HG03571 (cell line): ENCODE measurements around the gene PEAK1.
"Not testable (repeated sequence)": the region's sequence is repeated elsewhere in the genome, so short reads cannot be mapped to it uniquely, and the experiment has no call there.

Experiments
- ATAC-seq: cut with Tn5 transposase; IDR thresholded peaks from one replicate; pipeline ENCODE4 v1.9.1; 2021; ENCODE audit not compliant: unreplicated experiment

Gene PEAK1

DNA sequence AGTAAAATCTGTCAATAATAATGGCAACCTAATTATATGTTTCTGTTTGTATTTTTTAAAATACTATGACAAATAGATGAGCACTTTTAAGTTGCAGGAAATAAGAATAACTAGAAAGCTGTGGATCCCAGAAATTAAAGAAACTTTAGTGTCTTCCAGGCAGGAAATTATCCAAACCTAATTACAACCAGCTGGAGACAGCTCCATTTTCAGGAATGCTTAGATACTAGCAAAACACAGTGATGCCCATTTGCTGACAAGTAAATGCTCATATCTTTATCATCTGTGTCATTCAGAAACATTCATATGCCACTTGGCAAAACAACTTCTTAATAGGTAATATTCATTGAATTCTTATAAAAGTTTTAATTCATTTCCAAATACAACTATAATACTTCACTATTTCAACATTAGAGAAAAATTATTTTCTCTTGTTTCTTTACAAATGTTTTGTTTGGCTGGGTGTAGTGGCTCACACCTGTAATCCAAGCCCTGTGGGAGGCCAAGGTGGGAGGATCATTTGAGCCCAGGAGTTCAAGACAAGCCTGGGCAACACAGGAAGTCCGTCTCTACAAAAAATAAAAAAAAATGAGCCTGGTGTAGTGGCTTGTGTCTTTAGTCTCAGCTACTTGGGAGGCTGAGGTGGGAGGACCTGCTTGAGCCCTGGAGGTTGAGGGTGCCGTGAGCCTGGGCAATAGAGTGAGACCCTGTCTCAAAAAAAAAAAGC is 179.9 kb downstream of the PEAK1 start:
- ATAC-seq = no peak

DNA sequence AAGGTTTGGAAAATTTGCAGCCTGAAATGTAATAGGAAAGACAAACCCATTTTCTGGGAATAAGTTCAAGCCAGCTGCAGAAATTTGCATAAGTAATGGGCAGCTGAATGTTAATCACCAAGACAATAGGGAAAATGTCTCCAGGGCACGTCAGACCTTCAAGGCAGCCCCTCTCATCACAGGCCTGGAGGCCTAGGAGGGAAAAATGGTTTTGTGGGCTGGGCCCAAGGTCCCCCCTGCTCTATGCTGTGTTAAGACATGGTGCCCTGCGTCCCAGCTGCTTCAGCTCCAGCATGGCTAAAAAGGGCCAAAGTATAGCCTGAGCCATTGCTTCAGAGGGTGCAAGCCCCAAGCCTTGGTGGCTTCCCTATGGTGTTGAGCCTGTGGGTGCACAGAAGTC is 184.3 kb downstream of the PEAK1 start:
- no peak for ATAC-seq

- ATAC-seq = no peak
These were observed 191.1 kb downstream of the PEAK1 start for GRCh38 chr15:77228828-77229227.

DNA sequence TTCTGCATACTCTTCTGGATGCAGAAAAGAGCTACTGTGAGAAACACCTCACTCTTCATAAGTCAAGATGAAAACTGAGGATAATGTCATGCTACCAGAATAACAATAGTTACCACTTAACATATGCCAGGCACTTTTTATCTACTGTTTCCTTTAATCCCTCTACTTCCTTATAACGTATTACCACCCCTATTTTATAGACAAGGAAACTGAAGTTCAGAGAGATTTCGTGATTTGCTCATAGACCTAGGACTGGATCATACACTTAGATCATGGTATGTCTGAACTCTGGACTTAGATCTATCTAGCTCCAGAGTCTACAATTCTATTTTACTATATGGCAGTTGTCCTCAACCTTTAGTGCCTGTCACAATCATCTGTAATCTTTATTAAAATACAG is 193.3 kb downstream of the PEAK1 start:
- no peak for ATAC-seq

- no peak for ATAC-seq
These were observed 194.3 kb downstream of the PEAK1 start for GRCh38 chr15:77225646-77226045.

DNA sequence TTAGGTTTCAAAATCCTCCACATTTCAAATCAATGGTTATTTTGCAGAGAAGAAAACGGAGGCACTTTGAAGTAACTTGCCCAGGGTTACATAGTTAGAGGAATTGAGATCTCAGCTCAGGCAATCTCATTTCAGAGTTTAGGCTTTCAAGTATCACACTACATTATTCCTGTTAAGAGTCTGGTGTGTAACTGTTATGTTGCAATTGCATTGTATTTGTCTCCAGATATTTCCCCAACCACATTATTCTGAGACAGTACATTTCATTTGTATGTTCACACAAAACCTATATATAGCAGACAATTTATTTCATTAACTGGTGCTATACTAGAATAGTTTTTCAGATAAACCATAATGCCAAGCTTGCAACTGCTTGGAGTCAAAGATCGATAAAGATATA is 194.8 kb downstream of the PEAK1 start:
- no peak for ATAC-seq

DNA sequence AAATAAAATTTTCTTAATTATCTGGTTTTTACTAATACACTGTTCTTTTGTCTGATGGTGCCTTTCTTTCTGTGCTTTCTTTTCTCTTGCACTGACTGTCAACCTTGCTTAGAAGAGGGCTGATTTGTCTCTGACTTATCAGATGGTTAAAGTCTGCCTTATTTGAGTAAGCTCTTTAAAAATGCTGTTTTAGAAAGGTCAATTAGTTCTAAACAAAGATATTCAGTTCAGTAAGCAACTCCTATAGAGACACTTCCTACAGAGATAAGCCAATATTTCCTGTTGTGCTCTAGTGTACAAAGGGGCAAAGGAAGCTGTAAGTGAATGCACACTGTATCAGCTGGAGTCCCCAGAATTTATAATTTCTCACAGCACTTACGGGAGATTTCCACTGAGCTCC is 195.6 kb downstream of the PEAK1 start:
- no peak for ATAC-seq

- ATAC-seq = no peak
These were observed 198.2 kb downstream of the PEAK1 start for GRCh38 chr15:77221708-77222107.

- no peak for ATAC-seq
These were observed 198.7 kb downstream of the PEAK1 start for GRCh38 chr15:77221174-77221573.

- no peak for ATAC-seq
These were observed 200.1 kb downstream of the PEAK1 start for GRCh38 chr15:77219841-77220240.

DNA sequence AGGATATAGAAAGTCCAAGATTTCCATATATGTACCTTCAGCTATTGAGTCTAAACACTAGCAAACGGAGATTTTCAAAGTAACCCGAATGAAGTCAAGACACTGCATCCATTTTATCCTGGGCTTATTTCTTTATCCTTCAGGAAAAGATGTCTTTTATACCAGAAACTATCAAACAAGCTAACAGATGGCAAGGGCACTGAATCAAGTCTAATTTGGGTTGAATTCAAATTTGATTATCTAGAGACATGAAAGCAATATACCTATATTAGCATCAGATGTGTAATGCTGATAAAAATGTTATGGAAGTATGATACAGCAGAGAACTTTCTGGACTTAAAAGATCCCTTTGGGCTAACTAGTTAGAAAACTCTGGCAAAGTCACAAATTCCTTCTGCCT is 210.7 kb downstream of the PEAK1 start:
- ATAC-seq = no peak

GRCh38 chr15:77208241-77208640 is 211.7 kb downstream of the PEAK1 start:
- ATAC-seq = no peak

DNA sequence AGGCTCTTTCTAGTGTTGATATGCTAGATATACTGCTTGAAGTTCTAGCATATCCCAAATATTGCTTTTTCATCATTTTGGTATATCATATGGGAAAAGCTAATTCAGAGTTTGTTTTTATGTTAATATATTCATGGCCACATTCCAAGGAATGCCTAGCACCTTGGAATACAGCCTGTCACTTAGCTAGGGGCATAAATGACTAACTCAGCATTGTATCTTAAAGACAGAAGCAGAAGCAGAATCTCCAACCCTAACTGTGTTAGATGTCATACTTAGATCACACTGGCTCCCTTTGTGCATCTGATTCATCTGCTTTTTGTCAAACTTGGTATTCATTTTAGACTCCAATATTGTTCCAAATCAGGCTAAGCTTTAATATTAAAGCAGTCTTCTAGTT is 218.2 kb downstream of the PEAK1 start:
- no peak for ATAC-seq

DNA sequence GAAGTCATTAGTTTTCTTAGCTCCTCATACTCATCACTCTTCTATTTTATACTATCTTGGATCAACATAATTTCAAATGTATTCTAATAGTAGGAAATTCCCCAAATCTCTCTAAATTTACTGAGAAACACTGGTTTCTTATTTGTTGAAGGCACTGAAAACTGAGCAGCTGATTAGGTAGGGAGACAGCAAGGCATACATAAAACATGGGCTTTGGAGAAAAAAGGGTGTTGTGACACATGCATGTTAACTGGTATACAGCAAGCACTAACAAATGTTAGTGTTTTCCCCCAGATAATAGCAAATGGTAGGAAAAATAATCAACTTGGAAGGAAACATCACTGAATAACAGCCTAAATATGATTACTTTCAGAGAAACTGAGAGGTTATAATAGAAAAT is 223.5 kb downstream of the PEAK1 start:
- no peak for ATAC-seq

DNA sequence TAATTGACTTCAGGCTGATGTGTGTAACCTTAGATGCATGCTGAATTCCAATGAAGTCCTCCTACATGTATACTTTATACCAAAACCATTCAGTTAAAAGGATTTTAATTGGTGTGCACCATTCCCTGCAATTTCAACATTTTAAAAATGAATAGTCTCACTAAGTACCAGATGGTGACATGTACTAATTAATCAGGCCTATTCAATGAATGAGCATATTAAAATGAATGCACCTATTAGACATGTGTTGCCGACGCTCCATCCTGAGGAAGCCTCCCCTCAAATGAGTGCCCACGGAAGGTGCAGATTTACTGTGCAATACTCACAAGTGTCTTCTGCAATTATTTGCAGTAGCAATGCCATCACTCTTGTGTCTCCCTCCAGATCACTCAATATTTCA is 224.3 kb downstream of the PEAK1 start:
- ATAC-seq = no peak

- ATAC-seq = no peak
These were observed 227.5 kb downstream of the PEAK1 start for GRCh38 chr15:77192451-77192850.

DNA sequence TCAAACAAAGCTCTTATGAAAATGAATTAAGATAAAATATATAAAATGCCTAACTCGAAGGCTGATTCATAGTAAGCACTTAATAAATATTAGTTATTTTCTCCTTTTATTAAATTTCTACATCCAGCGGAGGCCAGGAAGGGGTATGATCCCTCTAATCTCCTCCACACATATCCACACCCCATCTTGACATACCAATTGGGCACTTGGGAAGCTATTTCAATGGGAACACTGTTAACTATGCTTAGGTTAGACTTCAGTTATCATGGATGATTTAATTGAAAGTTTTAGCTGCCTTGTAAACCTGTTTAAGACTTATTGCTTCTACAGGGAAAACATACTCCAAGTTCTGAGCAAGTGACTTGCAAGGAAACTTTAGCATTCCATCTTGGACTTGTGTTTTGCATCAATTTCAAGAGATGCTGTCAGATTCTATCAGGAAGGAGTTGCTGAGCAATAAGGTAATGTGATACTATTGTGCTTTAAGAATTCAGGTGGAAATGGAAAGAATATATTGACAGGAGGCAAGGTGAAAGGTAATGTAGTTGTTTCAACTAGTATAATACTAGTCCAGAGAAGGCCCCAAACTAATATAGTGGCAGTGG is 228.6 kb downstream of the PEAK1 start:
- no peak for ATAC-seq

DNA sequence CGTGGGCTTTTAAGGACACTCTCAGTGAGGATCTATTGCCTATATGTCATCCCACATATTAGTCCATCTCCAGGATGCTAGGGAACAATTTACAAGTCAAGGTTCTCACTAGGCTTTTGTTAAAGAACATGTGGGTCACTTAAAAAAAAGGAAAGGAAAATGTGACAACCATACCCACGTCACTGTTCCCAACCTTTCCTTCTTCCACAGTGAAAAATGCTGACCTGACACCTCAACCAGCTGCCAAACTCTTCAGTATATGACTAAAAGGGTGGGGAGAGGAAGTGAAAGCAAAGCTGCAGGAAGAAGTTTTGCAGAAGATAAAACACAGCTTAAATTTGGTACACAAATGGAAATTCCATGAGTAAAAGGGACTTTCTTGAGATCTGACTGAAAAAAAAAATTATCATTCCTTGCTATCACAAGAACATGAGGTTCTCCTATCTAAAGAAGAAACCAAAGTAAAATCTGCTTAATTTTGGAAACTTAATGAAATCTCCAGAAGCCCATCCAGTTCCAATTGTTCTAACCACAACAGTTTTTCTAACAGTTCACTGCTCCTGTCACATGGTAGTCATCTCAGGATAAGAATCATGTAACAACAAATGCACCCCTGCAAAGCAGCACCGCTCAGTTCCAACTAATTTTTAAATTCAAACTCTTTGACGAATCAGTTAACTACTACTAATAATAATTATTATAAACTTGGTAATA is 232.0 kb downstream of the PEAK1 start:
- no peak for ATAC-seq

GRCh38 chr15:77186594-77187011 is 233.3 kb downstream of the PEAK1 start:
- no peak for ATAC-seq

DNA sequence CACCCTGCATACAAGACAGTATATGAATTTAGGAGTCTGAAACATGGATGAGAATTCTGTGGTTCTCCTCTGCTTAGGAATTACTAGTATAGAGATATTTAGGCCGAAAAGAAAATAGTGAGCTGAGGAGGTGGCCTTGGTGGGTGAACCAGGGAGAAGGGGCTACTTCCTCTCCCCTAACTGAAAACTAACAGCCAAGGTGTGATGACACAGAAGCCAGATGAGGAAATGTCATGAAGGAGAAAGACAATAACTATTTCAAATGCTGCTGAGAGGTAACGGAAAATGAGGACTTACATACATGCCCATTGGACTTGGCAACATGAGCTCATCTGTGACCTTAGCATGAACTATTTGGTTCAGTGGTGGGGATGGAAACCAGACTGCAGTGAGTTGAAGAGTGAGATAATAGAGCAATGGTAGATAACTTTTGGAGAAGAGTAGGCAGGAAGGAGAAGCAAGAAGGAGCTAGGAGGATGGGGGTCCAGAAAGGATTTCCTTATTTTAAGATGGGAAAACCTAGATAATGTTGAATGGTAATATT is 234.6 kb downstream of the PEAK1 start:
- ATAC-seq = no peak

DNA sequence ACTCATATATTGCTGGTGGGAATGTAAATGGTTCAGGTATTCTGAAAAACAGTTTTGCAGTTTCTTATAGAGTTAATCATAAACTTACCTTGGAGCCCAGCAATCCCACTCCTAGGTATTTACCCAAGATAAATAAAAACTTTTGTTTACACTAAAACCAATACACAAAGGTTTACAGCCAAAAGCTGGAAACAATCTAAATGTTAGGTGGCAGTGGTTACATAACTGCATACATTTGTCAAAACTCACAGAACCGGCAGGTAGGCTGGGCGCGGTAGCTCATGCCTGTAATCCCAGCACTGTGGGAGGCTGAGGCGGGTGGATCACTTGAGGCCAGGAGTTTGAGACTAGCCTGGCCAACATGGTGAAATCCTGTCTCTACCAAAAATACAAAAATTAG is 235.6 kb downstream of the PEAK1 start:
- not testable (repeated sequence) for ATAC-seq

- no peak for ATAC-seq
These were observed 236.8 kb downstream of the PEAK1 start for GRCh38 chr15:77183066-77183465.
